ENCODE measurements around the gene SLC12A7. TPM values are rescaled to one million over a fixed set of nuclear protein-coding genes. Genes with fewer than 3 reads are reported as not detected.

Gene SLC12A7
- total RNA-seq, 2 experiments from 2014 or later, result 0.06 TPM; not detected in 1

DNA sequence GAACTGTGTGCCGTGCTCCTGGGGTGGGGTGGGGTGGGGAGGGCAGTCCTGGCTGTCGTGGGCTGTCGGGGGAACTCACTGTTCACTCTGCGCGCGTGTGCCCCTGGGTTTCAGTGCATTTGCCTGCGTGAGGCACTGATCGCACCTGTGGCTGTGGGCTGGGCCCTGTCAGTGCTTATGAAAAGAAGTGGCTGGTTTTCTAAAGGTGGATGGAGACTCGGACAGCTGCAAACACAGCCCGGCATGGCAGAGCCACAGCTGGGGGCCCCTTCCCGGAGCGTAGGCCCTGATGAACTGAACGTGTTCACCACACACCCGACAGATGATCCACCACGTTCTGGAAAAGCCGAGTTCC lies 60.5 kb downstream of the SLC12A7 start:
- intact Hi-C loops (cut with micrococcal nuclease; ENCODE audit: unreplicated experiment), result no loop called here
- H3K27ac ChIP-seq (ENCODE audit: low read depth, low read length, poor library complexity, severe bottlenecking), result no peak overlapping the region
- H3K4me3 ChIP-seq (ENCODE audit: low read depth, low read length, poor library complexity, severe bottlenecking), result no peak overlapping the region
- BruUV-seq (replicated peaks), result no TSS peak
- ChIA-PET POLR2A (no interaction called here), CTCF (ENCODE audit: unreplicated experiment) (no interaction called here)
- TF ChIP-seq EZH2phosphoT487 (IDR thresholded peaks at IDR 0.05; ENCODE audit: borderline replicate concordance, low read depth, low read length), result no peak
- TF ChIP-seq, protein P1, sequence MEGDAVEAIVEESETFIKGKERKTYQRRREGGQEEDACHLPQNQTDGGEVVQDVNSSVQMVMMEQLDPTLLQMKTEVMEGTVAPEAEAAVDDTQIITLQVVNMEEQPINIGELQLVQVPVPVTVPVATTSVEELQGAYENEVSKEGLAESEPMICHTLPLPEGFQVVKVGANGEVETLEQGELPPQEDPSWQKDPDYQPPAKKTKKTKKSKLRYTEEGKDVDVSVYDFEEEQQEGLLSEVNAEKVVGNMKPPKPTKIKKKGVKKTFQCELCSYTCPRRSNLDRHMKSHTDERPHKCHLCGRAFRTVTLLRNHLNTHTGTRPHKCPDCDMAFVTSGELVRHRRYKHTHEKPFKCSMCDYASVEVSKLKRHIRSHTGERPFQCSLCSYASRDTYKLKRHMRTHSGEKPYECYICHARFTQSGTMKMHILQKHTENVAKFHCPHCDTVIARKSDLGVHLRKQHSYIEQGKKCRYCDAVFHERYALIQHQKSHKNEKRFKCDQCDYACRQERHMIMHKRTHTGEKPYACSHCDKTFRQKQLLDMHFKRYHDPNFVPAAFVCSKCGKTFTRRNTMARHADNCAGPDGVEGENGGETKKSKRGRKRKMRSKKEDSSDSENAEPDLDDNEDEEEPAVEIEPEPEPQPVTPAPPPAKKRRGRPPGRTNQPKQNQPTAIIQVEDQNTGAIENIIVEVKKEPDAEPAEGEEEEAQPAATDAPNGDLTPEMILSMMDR (conservative IDR thresholded peaks at IDR 0.05; ENCODE audit: low read length), result no peak
- H3K36me3 ChIP-seq (ENCODE audit: insufficient read depth, low read length), result no peaks in the 10 kb centered on the region
- H3K79me2 ChIP-seq (ENCODE audit: insufficient read depth, low read depth, low read length), result no peaks in the 10 kb centered on the region
- no peak overlapping the region for H2AFZ ChIP-seq (ENCODE audit: low read length)
- H4K20me1 ChIP-seq (ENCODE audit: insufficient read depth, low read length), result no peaks in the 10 kb centered on the region
- no peak overlapping the region for H3K4me2 ChIP-seq (ENCODE audit: low read length)
- H3K9me2 ChIP-seq (ENCODE audit: insufficient read depth, low read length), result no peaks in the 10 kb centered on the region
- no peak for DNase-seq (ENCODE audit: low spot score)
- H3K9me3 ChIP-seq (ENCODE audit: low read length), result no peaks in the 10 kb centered on the region
- H3K4me1 ChIP-seq (ENCODE audit: insufficient read depth, low read length, poor library complexity, severe bottlenecking), result no peaks in the 10 kb centered on the region

DNA sequence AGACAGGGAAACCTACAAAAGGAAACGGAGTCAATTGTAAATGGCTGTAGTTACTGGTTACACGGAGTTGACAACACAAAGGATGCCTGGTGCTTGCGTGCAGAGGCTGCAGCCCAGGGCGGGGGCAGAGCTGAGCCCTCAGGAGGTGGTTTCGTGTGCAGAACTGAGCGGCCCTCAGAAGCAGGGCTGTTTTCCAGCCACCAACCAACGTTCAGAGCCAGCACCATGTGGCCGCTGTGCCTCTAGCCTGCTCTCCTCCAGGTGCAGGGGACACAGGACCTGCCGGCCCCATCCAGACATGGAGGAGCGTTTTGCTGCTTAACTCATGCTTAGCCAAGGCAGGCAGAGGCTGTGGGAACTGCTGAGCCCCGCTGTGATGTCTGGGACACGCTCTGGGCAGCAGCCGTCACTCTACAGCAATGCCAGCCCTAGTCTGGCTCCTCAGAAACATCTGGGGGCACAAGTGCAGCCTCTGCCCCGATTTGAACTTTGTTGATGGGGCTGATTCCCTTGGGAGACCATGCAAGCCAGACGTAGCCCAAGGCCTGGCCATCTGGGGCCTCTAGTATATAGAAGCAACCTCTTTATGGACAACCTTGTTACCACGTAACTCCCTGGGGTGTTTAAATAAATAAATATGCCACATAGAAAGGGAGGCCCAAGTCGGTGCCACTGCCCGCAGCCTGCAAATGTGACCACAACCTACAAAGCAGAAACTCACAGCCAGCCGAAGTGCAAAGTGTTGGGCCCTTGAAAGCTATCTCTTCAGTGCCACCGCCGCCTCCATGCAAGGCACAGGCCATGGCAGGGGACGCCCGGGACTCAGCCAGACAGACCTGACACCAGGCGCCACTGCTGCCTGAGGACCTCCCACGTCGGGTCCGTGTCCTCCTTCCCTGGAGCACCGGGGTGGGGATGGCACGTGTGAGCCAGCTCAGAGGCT lies 61.2 kb downstream of the SLC12A7 start:
- Histone ChIP-seq H3K9me2 (ENCODE audit: insufficient read depth, low read length) (no peaks in the 10 kb centered on the region), H3K4me3 (ENCODE audit: low read depth, low read length, poor library complexity, severe bottlenecking) (no peak overlapping the region), H3K9me3 (ENCODE audit: low read length) (no peaks in the 10 kb centered on the region), H3K4me2 (ENCODE audit: low read length) (no peak overlapping the region), H3K36me3 (ENCODE audit: insufficient read depth, low read length) (no peaks in the 10 kb centered on the region), H3K4me1 (ENCODE audit: insufficient read depth, low read length, poor library complexity, severe bottlenecking) (no peaks in the 10 kb centered on the region), H4K20me1 (ENCODE audit: insufficient read depth, low read length) (no peaks in the 10 kb centered on the region), H2AFZ (ENCODE audit: low read length) (no peak overlapping the region), H3K79me2 (ENCODE audit: insufficient read depth, low read depth, low read length) (no peaks in the 10 kb centered on the region), H3K27ac (ENCODE audit: low read depth, low read length, poor library complexity, severe bottlenecking) (no peak overlapping the region)
- intact Hi-C loops (cut with micrococcal nuclease; ENCODE audit: unreplicated experiment), result no loop called here
- no peak for DNase-seq (ENCODE audit: low spot score)
- ChIA-PET POLR2A (interaction anchor here (0.6 kb wide), 1 partner anchor 404 kb away, joined by 3 read pairs; no protein-coding TSS in a partner anchor), CTCF (ENCODE audit: unreplicated experiment) (no interaction called here)
- TF ChIP-seq EZH2phosphoT487 (IDR thresholded peaks at IDR 0.05; ENCODE audit: borderline replicate concordance, low read depth, low read length), result no peak
- TF ChIP-seq, protein P1 (conservative IDR thresholded peaks at IDR 0.05; ENCODE audit: low read length), result no peak
- BruUV-seq (replicated peaks), result no TSS peak
